GM12878 (cell line): ENCODE data around the gene SIRT7. TPM values are rescaled to one million over a fixed set of nuclear protein-coding genes. Genes with fewer than 3 reads are reported as not detected.
A peak's percentile ranks its signal among the peaks of the same experiment; 100 is the strongest.

Source experiments
- ASH2L ChIP-seq: fragments of 300-600, 200-600 bp; sonication (generic); IDR thresholded peaks from 2 replicates; pipeline ENCODE4 v1.6.1; 2017; ENCODE audit warnings: low read depth, mild to moderate bottlenecking, borderline replicate concordance
- ATF7 ChIP-seq: fragments of 450-650 bp; IDR thresholded peaks from 2 replicates; pipeline ENCODE4 v1.6.1; 2016; ENCODE audit warnings: low read depth, mild to moderate bottlenecking
- CEBPZ ChIP-seq: fragments of 150-350 bp; IDR thresholded peaks from 2 replicates; pipeline ENCODE4 v1.6.1; 2016; ENCODE audit warnings: low read depth, low read length
- CHD2 ChIP-seq: IDR thresholded peaks from 2 replicates; pipeline ENCODE4 v1.6.1; 2011; ENCODE audit warnings: low read depth, low read length, improper control_type of control experiment, borderline replicate concordance
- CUX1 ChIP-seq: IDR thresholded peaks from 2 replicates; pipeline ENCODE4 v1.6.1; 2012; ENCODE audit warnings: improper control_type of control experiment, low read depth, low read length; ENCODE audit not compliant: insufficient replicate concordance
- DPF2 ChIP-seq: fragments of 450-650 bp; IDR thresholded peaks from 2 replicates; pipeline ENCODE4 v1.6.1; 2017; ENCODE audit warnings: mild to moderate bottlenecking
- ELK1 ChIP-seq: IDR thresholded peaks from 2 replicates; pipeline ENCODE4 v1.6.1; 2012; ENCODE audit warnings: low read depth, low read length, improper control_type of control experiment
- MTA2 ChIP-seq: fragments of 450-650 bp; IDR thresholded peaks from 2 replicates; pipeline ENCODE4 v1.6.1; 2016; ENCODE audit warnings: low read depth, mild to moderate bottlenecking, moderate library complexity
- MXI1 ChIP-seq: fragments of 150-350 bp; IDR thresholded peaks from 2 replicates; pipeline ENCODE4 v1.6.1; 2011; ENCODE audit warnings: low read depth, mild to moderate bottlenecking, inconsistent platforms, low read length, improper control_type of control experiment
- NBN ChIP-seq: fragments of 450-650 bp; IDR thresholded peaks from 2 replicates; pipeline ENCODE4 v1.6.1; 2016
- RAD21 ChIP-seq: IDR thresholded peaks from 2 replicates; pipeline ENCODE4 v1.6.1; 2011; ENCODE audit warnings: mild to moderate bottlenecking, low read depth, low read length, moderate library complexity; ENCODE audit not compliant: insufficient read depth
- YBX1 ChIP-seq: fragments of 450-650 bp; IDR thresholded peaks from 2 replicates; pipeline ENCODE4 v1.6.1; 2016; ENCODE audit warnings: antibody characterized with exemption
- ZBTB33 ChIP-seq: fragments of 450-650 bp; IDR thresholded peaks from 2 replicates; pipeline ENCODE4 v1.6.1; 2017; ENCODE audit warnings: mild to moderate bottlenecking
- ZNF384 ChIP-seq: IDR thresholded peaks from 2 replicates; pipeline ENCODE4 v1.6.1; 2012; ENCODE audit warnings: low read depth, mild to moderate bottlenecking, low read length, improper control_type of control experiment, borderline replicate concordance
- polyA plus RNA-seq, 11 experiments: library from polyadenylated mRNA; depleted of rRNA in 4 of 11; unstranded in 6 of 11; stranded (reverse) in 5 of 11; fragments of >200 nt; fragmentation: Nextera tagmentation in 4 of 11; fragmentation: Illumina TruSeq in 1 of 11; extraction: Ambion mirVana in 4 of 11; extraction: Trizol in 1 of 11; gene quantifications; 1 replicate in 1 of 11; 2 replicates in 10 of 11; pipeline versions ENCODE4 v1.2.1 to v1.2.3, GENCODE V29; 2011 to 2016; ENCODE audit warnings: inconsistent platforms in 2 of 11, missing spikeins in 2 of 11, low read depth in 1 of 11
- total RNA-seq, 4 experiments: library from RNA; depleted of rRNA in 3 of 4; stranded (reverse); fragments of >200 nt in 3 of 4; fragmentation: Illumina TruSeq in 1 of 4; extraction: Trizol in 1 of 4; gene quantifications; 2 replicates each; pipeline versions ENCODE4 v1.2.1 to v1.2.3, GENCODE V29; 2013 to 2021

Gene SIRT7
- total and polyA plus RNA-seq, 10 of the 15 experiments (the other 5 are each of a cell fraction or from before 2014, with no cell fraction given): 1.2 to 56.2 (median 22.7) TPM

- TF ChIP-seq CUX1: no peak
- no peak for TF ChIP-seq ATF7
- no peak for TF ChIP-seq MTA2
- no peak for TF ChIP-seq ASH2L
- peak; percentile 73 for TF ChIP-seq ELK1
- TF ChIP-seq ZNF384: no peak
- TF ChIP-seq ZBTB33: no peak
- TF ChIP-seq NBN: 0 out of 2 replicates have a peak, but pooled peaks have one; percentile 54
- TF ChIP-seq MXI1: peak; percentile 69
- no peak for TF ChIP-seq CHD2
- peak; percentile 89 for TF ChIP-seq DPF2
- TF ChIP-seq RAD21: no peak
- no peak for TF ChIP-seq YBX1
- TF ChIP-seq CEBPZ: no peak
Observed at GRCh38 chr17:81871387-81872230, 46.4 kb downstream of the SIRT7 start (continued).
